Measurements from ENCODE around the gene SLC14A1.

SLC14A1 gene

GRCh38 chr18:45723567-45724355 lies at the start of gene SLC14A1:
Gene SLC14A1 (plus strand): TSS chr18:45724181. CDS start chr18:45730321, 6,140 bp downstream.
- Histone ChIP-seq H3K27ac (ENCODE audit: low read depth, low read length) (no peak within 1 kb of the TSS), H3K36me3 (ENCODE audit: control insufficient read depth in 1 of 2, insufficient read depth in 2 of 2, low read length in 2 of 2) (no peaks in the 10 kb centered on the region), H3K9me3 (ENCODE audit: control insufficient read depth in 1 of 2, low read length in 2 of 2) (no peaks in the 10 kb centered on the region), H3K4me3 (ENCODE audit: low read depth in 1 of 2, low read length in 2 of 2) (no peak within 1 kb of the TSS), H3K27me3 (ENCODE audit: control insufficient read depth in 1 of 2, insufficient read depth in 2 of 2, low read length in 2 of 2) (no peaks in the 10 kb centered on the region), H3K9ac (ENCODE audit: low read depth in 1 of 2, low read length in 2 of 2) (no peak within 1 kb of the TSS), H3K4me1 (ENCODE audit: control insufficient read depth in 1 of 2, insufficient read depth in 2 of 2, low read length in 2 of 2) (peaks cover 0 to 4% of the 10 kb centered on the region in 2 donors)

GRCh38 chr18:45677276-45677807 lies 46.6 kb upstream of the SLC14A1 start:
- Histone ChIP-seq H3K9ac (ENCODE audit: low read depth in 1 of 2, low read length in 2 of 2) (no peak overlapping the region), H3K4me3 (ENCODE audit: low read depth in 1 of 2, low read length in 2 of 2) (no peak overlapping the region), H3K27me3 (ENCODE audit: control insufficient read depth in 1 of 2, insufficient read depth in 2 of 2, low read length in 2 of 2) (peaks cover 0 to 5% of the 10 kb centered on the region in 2 donors), H3K27ac (ENCODE audit: low read depth, low read length) (no peak overlapping the region), H3K9me3 (ENCODE audit: control insufficient read depth in 1 of 2, low read length in 2 of 2) (no peaks in the 10 kb centered on the region), H3K4me1 (ENCODE audit: control insufficient read depth in 1 of 2, insufficient read depth in 2 of 2, low read length in 2 of 2) (no peaks in the 10 kb centered on the region), H3K36me3 (ENCODE audit: control insufficient read depth in 1 of 2, insufficient read depth in 2 of 2, low read length in 2 of 2) (no peaks in the 10 kb centered on the region)

GRCh38 chr18:45678441-45678840 lies 45.5 kb upstream of the SLC14A1 start:
- Histone ChIP-seq H3K9me3 (ENCODE audit: control insufficient read depth in 1 of 2, low read length in 2 of 2) (no peaks in the 10 kb centered on the region), H3K4me1 (ENCODE audit: control insufficient read depth in 1 of 2, insufficient read depth in 2 of 2, low read length in 2 of 2) (no peaks in the 10 kb centered on the region), H3K27me3 (ENCODE audit: control insufficient read depth in 1 of 2, insufficient read depth in 2 of 2, low read length in 2 of 2) (peaks cover 0 to 6% of the 10 kb centered on the region in 2 donors), H3K36me3 (ENCODE audit: control insufficient read depth in 1 of 2, insufficient read depth in 2 of 2, low read length in 2 of 2) (no peaks in the 10 kb centered on the region), H3K4me3 (ENCODE audit: low read depth in 1 of 2, low read length in 2 of 2) (no peak overlapping the region), H3K27ac (ENCODE audit: low read depth, low read length) (no peak overlapping the region), H3K9ac (ENCODE audit: low read depth in 1 of 2, low read length in 2 of 2) (no peak overlapping the region)

GRCh38 chr18:45678850-45679249 lies 45.1 kb upstream of the SLC14A1 start:
- Histone ChIP-seq H3K27ac (ENCODE audit: low read depth, low read length) (no peak overlapping the region), H3K9ac (ENCODE audit: low read depth in 1 of 2, low read length in 2 of 2) (no peak overlapping the region), H3K36me3 (ENCODE audit: control insufficient read depth in 1 of 2, insufficient read depth in 2 of 2, low read length in 2 of 2) (no peaks in the 10 kb centered on the region), H3K4me1 (ENCODE audit: control insufficient read depth in 1 of 2, insufficient read depth in 2 of 2, low read length in 2 of 2) (no peaks in the 10 kb centered on the region), H3K9me3 (ENCODE audit: control insufficient read depth in 1 of 2, low read length in 2 of 2) (no peaks in the 10 kb centered on the region), H3K4me3 (ENCODE audit: low read depth in 1 of 2, low read length in 2 of 2) (no peak overlapping the region), H3K27me3 (ENCODE audit: control insufficient read depth in 1 of 2, insufficient read depth in 2 of 2, low read length in 2 of 2) (peaks cover 0 to 6% of the 10 kb centered on the region in 2 donors)

GRCh38 chr18:45680066-45680690 lies 43.8 kb upstream of the SLC14A1 start:
- H3K9me3 ChIP-seq (ENCODE audit: control insufficient read depth in 1 of 2, low read length in 2 of 2): no peaks in the 10 kb centered on the region
- H3K36me3 ChIP-seq (ENCODE audit: control insufficient read depth in 1 of 2, insufficient read depth in 2 of 2, low read length in 2 of 2): no peaks in the 10 kb centered on the region
- H3K4me3 ChIP-seq (ENCODE audit: low read depth in 1 of 2, low read length in 2 of 2): no peak overlapping the region
- peaks cover 0 to 6% of the 10 kb centered on the region in 2 donors for H3K27me3 ChIP-seq (ENCODE audit: control insufficient read depth in 1 of 2, insufficient read depth in 2 of 2, low read length in 2 of 2)
- no peaks in the 10 kb centered on the region for H3K4me1 ChIP-seq (ENCODE audit: control insufficient read depth in 1 of 2, insufficient read depth in 2 of 2, low read length in 2 of 2)
- no peak overlapping the region for H3K9ac ChIP-seq (ENCODE audit: low read depth in 1 of 2, low read length in 2 of 2)
- no peak overlapping the region for H3K27ac ChIP-seq (ENCODE audit: low read depth, low read length)

- H3K27me3 ChIP-seq (ENCODE audit: control insufficient read depth in 1 of 2, insufficient read depth in 2 of 2, low read length in 2 of 2): peaks cover 0 to 6% of the 10 kb centered on the region in 2 donors
- H3K4me1 ChIP-seq (ENCODE audit: control insufficient read depth in 1 of 2, insufficient read depth in 2 of 2, low read length in 2 of 2): peaks cover 0 to 3% of the 10 kb centered on the region in 2 donors
- H3K4me3 ChIP-seq (ENCODE audit: low read depth in 1 of 2, low read length in 2 of 2): no peak overlapping the region
- no peak overlapping the region for H3K27ac ChIP-seq (ENCODE audit: low read depth, low read length)
- H3K9ac ChIP-seq (ENCODE audit: low read depth in 1 of 2, low read length in 2 of 2): no peak overlapping the region
- no peaks in the 10 kb centered on the region for H3K36me3 ChIP-seq (ENCODE audit: control insufficient read depth in 1 of 2, insufficient read depth in 2 of 2, low read length in 2 of 2)
- H3K9me3 ChIP-seq (ENCODE audit: control insufficient read depth in 1 of 2, low read length in 2 of 2): no peaks in the 10 kb centered on the region
These were observed 41.8 kb upstream of the SLC14A1 start for GRCh38 chr18:45682181-45682580.

GRCh38 chr18:45684341-45685115 lies 39.5 kb upstream of the SLC14A1 start:
- Histone ChIP-seq H3K27me3 (ENCODE audit: control insufficient read depth in 1 of 2, insufficient read depth in 2 of 2, low read length in 2 of 2) (peaks cover 0 to 6% of the 10 kb centered on the region in 2 donors), H3K36me3 (ENCODE audit: control insufficient read depth in 1 of 2, insufficient read depth in 2 of 2, low read length in 2 of 2) (no peaks in the 10 kb centered on the region), H3K4me1 (ENCODE audit: control insufficient read depth in 1 of 2, insufficient read depth in 2 of 2, low read length in 2 of 2) (peaks cover 3 to 11% of the 10 kb centered on the region in 2 donors)

GRCh38 chr18:45686891-45687611 lies 36.9 kb upstream of the SLC14A1 start:
- Histone ChIP-seq H3K27ac (ENCODE audit: low read depth, low read length) (no peak overlapping the region), H3K4me1 (ENCODE audit: control insufficient read depth in 1 of 2, insufficient read depth in 2 of 2, low read length in 2 of 2) (peaks cover 8 to 14% of the 10 kb centered on the region in 2 donors), H3K27me3 (ENCODE audit: control insufficient read depth in 1 of 2, insufficient read depth in 2 of 2, low read length in 2 of 2) (peaks cover 0 to 3% of the 10 kb centered on the region in 2 donors), H3K9me3 (ENCODE audit: control insufficient read depth in 1 of 2, low read length in 2 of 2) (no peaks in the 10 kb centered on the region), H3K9ac (ENCODE audit: low read depth in 1 of 2, low read length in 2 of 2) (no peak overlapping the region), H3K36me3 (ENCODE audit: control insufficient read depth in 1 of 2, insufficient read depth in 2 of 2, low read length in 2 of 2) (no peaks in the 10 kb centered on the region), H3K4me3 (ENCODE audit: low read depth in 1 of 2, low read length in 2 of 2) (peak overlapping the region; percentile 29 to 37)

More at GRCh38 chr18:45684341-45685115, 39.5 kb upstream of the SLC14A1 start:
- Histone ChIP-seq H3K9me3 (ENCODE audit: control insufficient read depth in 1 of 2, low read length in 2 of 2) (no peaks in the 10 kb centered on the region), H3K27ac (ENCODE audit: low read depth, low read length) (no peak overlapping the region), H3K9ac (ENCODE audit: low read depth in 1 of 2, low read length in 2 of 2) (no peak overlapping the region), H3K4me3 (ENCODE audit: low read depth in 1 of 2, low read length in 2 of 2) (no peak overlapping the region)

- H3K27me3 ChIP-seq (ENCODE audit: control insufficient read depth in 1 of 2, insufficient read depth in 2 of 2, low read length in 2 of 2): no peaks in the 10 kb centered on the region
- H3K27ac ChIP-seq (ENCODE audit: low read depth, low read length): no peak overlapping the region
- peak overlapping the region in 1 of 2 donors; percentile 28 for H3K9ac ChIP-seq (ENCODE audit: low read depth in 1 of 2, low read length in 2 of 2)
- no peaks in the 10 kb centered on the region for H3K36me3 ChIP-seq (ENCODE audit: control insufficient read depth in 1 of 2, insufficient read depth in 2 of 2, low read length in 2 of 2)
- H3K4me1 ChIP-seq (ENCODE audit: control insufficient read depth in 1 of 2, insufficient read depth in 2 of 2, low read length in 2 of 2): peaks cover 8 to 14% of the 10 kb centered on the region in 2 donors
- no peaks in the 10 kb centered on the region for H3K9me3 ChIP-seq (ENCODE audit: control insufficient read depth in 1 of 2, low read length in 2 of 2)
- no peak overlapping the region for H3K4me3 ChIP-seq (ENCODE audit: low read depth in 1 of 2, low read length in 2 of 2)
These were observed 36.4 kb upstream of the SLC14A1 start for GRCh38 chr18:45687621-45688020.
